Heart right ventricle (tissue), 16 donors: Measurements from ENCODE around the gene PRKCI. TPM values are rescaled to one million over a fixed set of nuclear protein-coding genes. Genes with fewer than 3 reads are reported as not detected.

ENCODE experiments used
- ATAC-seq, 8 donors: fragments of 200-7000 bp; cut with Tn5 transposase; one replicate each; pipeline ENCODE4 v1.9.1; 2020; ENCODE audit warnings: mild to moderate bottlenecking in 8 of 8, moderate library complexity in 8 of 8, moderate number of reproducible peaks in 1 of 8
- DNase-seq, 2 donors: peaks; one replicate each; pipeline ENCODE4 v3.0.0-alpha.2; 2020
- H3K27ac ChIP-seq, 10 donors: fragments of 200-600 bp; sonication (generic) in 2 of 10; one replicate each; pipeline versions ENCODE4 v1.5.0 to v1.8.0; 2020 to 2022; ENCODE audit warnings: mild to moderate bottlenecking in 3 of 10
- H3K27me3 ChIP-seq, 7 donors: fragments of 200-600 bp; one replicate each; pipeline ENCODE4 v1.8.0; 2021 to 2022; ENCODE audit warnings: mild to moderate bottlenecking in 2 of 7
- H3K36me3 ChIP-seq, 9 donors: fragments of 200-600 bp; sonication (generic) in 1 of 9; one replicate each; pipeline versions ENCODE4 v1.5.0 to v1.8.0; 2020 to 2022; ENCODE audit warnings: mild to moderate bottlenecking in 2 of 9
- H3K4me1 ChIP-seq, 9 donors: fragments of 200-600 bp; sonication (generic) in 1 of 9; one replicate each; pipeline versions ENCODE4 v1.5.0 to v1.8.0; 2020 to 2022; ENCODE audit warnings: mild to moderate bottlenecking in 4 of 9
- H3K4me3 ChIP-seq, 10 donors: fragments of 200-600 bp; sonication (generic) in 2 of 10; one replicate each; pipeline versions ENCODE4 v1.5.0 to v1.8.0; 2020 to 2022; ENCODE audit warnings: mild to moderate bottlenecking in 7 of 10, moderate library complexity in 2 of 10
- H3K9me3 ChIP-seq, 11 donors: fragments of 200-600 bp in 10 of 11; sonication (generic) in 2 of 11; one replicate each; pipeline versions ENCODE4 v1.5.0 to v1.8.0; 2013 to 2022; ENCODE audit warnings: mild to moderate bottlenecking in 2 of 11, control low read depth in 1 of 11, moderate library complexity in 1 of 11
- WGBS, 2 donors: extraction: QIAGEN DNeasy Blood & Tissue Kit; methylation state at CpG; one replicate each; pipeline ENCODE4 v1.1.7; 2013; ENCODE audit warnings: inconsistent platforms in 1 of 2; 5-methylcytosine and 5-hydroxymethylcytosine counted together
- intact Hi-C, 10 donors: fragments of 100-400 bp; cut with DNase I; formaldehyde crosslinking; loops; one replicate each; pipeline versions ENCODE4 v1.11.1 to v1.14.2; 2022
- polyA plus RNA-seq, 2 donors: library from polyadenylated mRNA; stranded (reverse); fragments of 200-250 nt; gene quantifications; one replicate each; pipeline ENCODE4 v1.2.3, GENCODE V29; 2013
- total RNA-seq, 10 donors: library from RNA; stranded (reverse); fragmentation: NEBNext Ultra II Directional in 3 of 10; extraction: Animal tissue kit (Norgen Biotek cat#: 25700) in 3 of 10; gene quantifications; one replicate each; pipeline versions ENCODE4 v1.2.1 to v1.2.4, GENCODE V29; 2021 to 2023
- TF ChIP-seq, protein P1 (sequence below), 9 donors: fragments of 200-600 bp; sonication (generic) in 2 of 9; IDR thresholded peaks; one replicate each; pipeline versions ENCODE4 v1.5.0 to v1.8.0; 2021 to 2022; ENCODE audit warnings: antibody characterized with exemption in 9 of 9, mild to moderate bottlenecking in 5 of 9, moderate library complexity in 1 of 9
- donor health status: Arrhythmogenic right ventricular cardiomyopathy.
- donor health status: ischemic (EF 13 %, LVEDD 7.1; RV severe dilation, severe dysfunction).
- donor health status: healthy with polysubstance abuse.
- donor health status: DM: no; HTN: yes; CAD: no.
- donor health status: DM: no; HTN: no; CAD: no.
- donor health status: ischemic (EF 25% LVEDD 6.9; RV normal size, moderate dysfunction).
- donor health status: ischemic (EF 25% LVEDD 5.7; RV mildly dilated, moderate dysfunction).
- donor health status: healthy.
- donor health status: DM: yes; HTN: yes; CAD: no.
- donor health status: Ischemic cardiomyopathy.
- donor health status: ischemic (EF 35%, LVEDD 5.7; RV mildly dilated, moderate dysfunction).
- donor health status: nonischemic (EF 11% LVEDD 7.7; RV severe dilation, severe dysfunction).
- donor health status: DM: yes; HTN: yes; CAD: no.
- donor health status: PGD.
- donor health status: ischemic (EF 29% LVEDD 5.4; RV normal size, mild dysfunction).
- donor health status: nonischemic (EF 23%, LVEDD 6.1; RV moderate dilation, normal function).

The PRKCI gene
- total and polyA plus RNA-seq, 12 donors = 6.5 to 21.0 (median 13.1) TPM

- Histone ChIP-seq H3K4me3 (no peak overlapping the region), H3K9me3 (peaks cover 0 to 6% (median 0%) of the 10 kb centered on the region in 11 donors), H3K4me1 (no peaks in the 10 kb centered on the region), H3K36me3 (no peaks in the 10 kb centered on the region), H3K27me3 (no peaks in the 10 kb centered on the region), H3K27ac (no peak overlapping the region)
- no peak for ATAC-seq
- intact Hi-C loops = no loop called here
- TF ChIP-seq, protein P1, sequence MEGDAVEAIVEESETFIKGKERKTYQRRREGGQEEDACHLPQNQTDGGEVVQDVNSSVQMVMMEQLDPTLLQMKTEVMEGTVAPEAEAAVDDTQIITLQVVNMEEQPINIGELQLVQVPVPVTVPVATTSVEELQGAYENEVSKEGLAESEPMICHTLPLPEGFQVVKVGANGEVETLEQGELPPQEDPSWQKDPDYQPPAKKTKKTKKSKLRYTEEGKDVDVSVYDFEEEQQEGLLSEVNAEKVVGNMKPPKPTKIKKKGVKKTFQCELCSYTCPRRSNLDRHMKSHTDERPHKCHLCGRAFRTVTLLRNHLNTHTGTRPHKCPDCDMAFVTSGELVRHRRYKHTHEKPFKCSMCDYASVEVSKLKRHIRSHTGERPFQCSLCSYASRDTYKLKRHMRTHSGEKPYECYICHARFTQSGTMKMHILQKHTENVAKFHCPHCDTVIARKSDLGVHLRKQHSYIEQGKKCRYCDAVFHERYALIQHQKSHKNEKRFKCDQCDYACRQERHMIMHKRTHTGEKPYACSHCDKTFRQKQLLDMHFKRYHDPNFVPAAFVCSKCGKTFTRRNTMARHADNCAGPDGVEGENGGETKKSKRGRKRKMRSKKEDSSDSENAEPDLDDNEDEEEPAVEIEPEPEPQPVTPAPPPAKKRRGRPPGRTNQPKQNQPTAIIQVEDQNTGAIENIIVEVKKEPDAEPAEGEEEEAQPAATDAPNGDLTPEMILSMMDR (IDR thresholded peaks at IDR 0.05) = no peak
- DNase-seq = no peak
- 97 to 98% methylated on average over 1 of the region's 1 CpG for WGBS, 2 donors
Observed at GRCh38 chr3:170211668-170212067, 10.6 kb upstream of the PRKCI start.

- no peak overlapping the region for H3K4me3 ChIP-seq
- WGBS, 2 donors = 92 to 97% methylated on average over 1 of the region's 1 CpG
- peaks cover 3 to 22% (median 12%) of the 10 kb centered on the region in 9 donors for H3K4me1 ChIP-seq
- H3K36me3 ChIP-seq = no peaks in the 10 kb centered on the region
- peaks cover 0 to 9% (median 0%) of the 10 kb centered on the region in 11 donors for H3K9me3 ChIP-seq
- ATAC-seq (no peak), DNase-seq (no peak)
- H3K27ac ChIP-seq = no peak overlapping the region
- intact Hi-C loops = loop anchor here in 2 of 10 donors (5.0 kb wide), 2 partner anchors 33 to 82 kb away; no protein-coding TSS in a partner anchor
- H3K27me3 ChIP-seq = no peaks in the 10 kb centered on the region
- TF ChIP-seq, protein P1 (IDR thresholded peaks at IDR 0.05) = no peak
Observed at GRCh38 chr3:170219850-170220249, 2.4 kb upstream of the PRKCI start.

- TF ChIP-seq, protein P1 (IDR thresholded peaks at IDR 0.05) = no peak
- intact Hi-C loops = loop anchor here in 2 of 10 donors (5.0 kb wide), 2 partner anchors 34 to 81 kb away; no protein-coding TSS in a partner anchor
- no peak overlapping the region for H3K4me3 ChIP-seq
- peaks cover 0 to 9% (median 0%) of the 10 kb centered on the region in 11 donors for H3K9me3 ChIP-seq
- no peaks in the 10 kb centered on the region for H3K27me3 ChIP-seq
- H3K4me1 ChIP-seq = peaks cover 3 to 22% (median 12%) of the 10 kb centered on the region in 9 donors
- H3K36me3 ChIP-seq = no peaks in the 10 kb centered on the region
- 85 to 86% methylated on average over 4 of the region's 4 CpGs for WGBS, 2 donors
- ATAC-seq = no peak
- DNase-seq = no peak
- H3K27ac ChIP-seq = no peak overlapping the region
Observed at GRCh38 chr3:170220871-170221270, 1.4 kb upstream of the PRKCI start.

DNA sequence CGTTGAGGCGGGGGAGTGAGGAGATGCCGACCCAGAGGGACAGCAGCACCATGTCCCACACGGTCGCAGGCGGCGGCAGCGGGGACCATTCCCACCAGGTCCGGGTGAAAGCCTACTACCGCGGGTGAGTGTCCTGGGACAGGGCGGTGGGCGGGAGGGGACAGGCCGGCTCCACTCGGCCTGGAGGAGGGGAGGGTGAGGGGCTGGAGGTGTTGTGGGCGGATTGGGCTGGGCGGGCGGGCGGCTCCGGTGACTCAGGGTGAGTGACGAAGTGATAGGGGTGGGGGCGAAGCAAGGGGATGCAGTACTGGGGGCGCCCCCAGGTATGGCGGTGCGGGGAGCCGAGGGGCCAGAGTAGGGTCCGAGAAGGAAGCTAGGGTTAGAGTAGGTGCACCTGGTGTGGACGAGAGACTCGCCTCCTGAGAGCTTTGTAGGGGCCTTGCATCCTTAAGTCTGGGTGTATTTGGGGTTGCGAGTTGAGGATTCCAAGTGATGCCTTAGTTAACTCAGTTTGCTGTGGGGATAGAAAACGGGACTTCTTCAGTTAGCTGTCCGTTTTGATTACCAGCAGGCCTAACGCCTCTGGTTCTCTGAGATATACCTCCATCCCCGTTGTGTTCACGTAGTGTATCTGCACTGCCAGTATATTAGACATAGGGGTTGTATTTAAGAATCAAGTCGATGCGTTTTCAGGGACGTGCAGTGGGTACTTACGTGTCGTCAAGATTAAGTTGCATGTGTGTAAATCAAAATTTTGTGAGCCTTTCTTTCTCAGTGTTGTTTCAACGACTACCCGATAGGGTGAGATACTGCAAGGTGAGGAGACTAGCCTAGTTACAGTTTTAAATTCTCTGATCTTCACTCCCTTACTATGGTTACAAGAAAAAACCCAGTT is 670 bp downstream of the PRKCI start:
- Histone ChIP-seq H3K4me3 (peak overlapping the region; percentile 70 to 99 (median 94)), H3K9me3 (peaks cover 0 to 9% (median 0%) of the 10 kb centered on the region in 11 donors), H3K36me3 (no peaks in the 10 kb centered on the region), H3K4me1 (peaks cover 3 to 33% (median 18%) of the 10 kb centered on the region in 9 donors), H3K27me3 (no peaks in the 10 kb centered on the region), H3K27ac (peak overlapping the region; percentile 34 to 97 (median 92))
- DNase-seq (peak in 1 of 2 donors; percentile 32), ATAC-seq (peak in 7 of 8 donors; percentile 27 to 57 (median 34))
- TF ChIP-seq, protein P1 (IDR thresholded peaks at IDR 0.05) = no peak
- intact Hi-C loops = loop anchor here in 3 of 10 donors (2.0 to 5.0 kb wide), 4 partner anchors 36 to 134 kb away; partner anchors contain the start of genes PHC3 (in 1 of the 3) and SKIL (in 1 of the 3)
- 1 to 2% methylated on average over 38 to 42 of the region's 42 CpGs for WGBS, 2 donors
